ENCODE data around the gene DNER. TPM values are rescaled to one million over a fixed set of nuclear protein-coding genes. Genes with fewer than 3 reads are reported as not detected.
A peak's percentile ranks its signal among the peaks of the same experiment; 100 is the strongest.
"Not testable (repeated sequence)": the region's sequence is repeated elsewhere in the genome, so short reads cannot be mapped to it uniquely, and the experiment has no call there.

Gene DNER
- total RNA-seq, 2 donors from 2014 or later, result 0.27 to 3.3 TPM

- Histone ChIP-seq H3K27ac (no peak overlapping the region), H3K27me3 (replicated peaks; ENCODE audit: insufficient read depth) (no peaks in the 10 kb centered on the region), H3K4me3 (no peak overlapping the region), H3K9me3 (no peaks in the 10 kb centered on the region), H3K4me1 (ENCODE audit: control insufficient read depth in 1 of 2, low read depth in 2 of 2) (peaks cover 5 to 26% of the 10 kb centered on the region in 2 donors), H3K36me3 (no peaks in the 10 kb centered on the region)
- TF ChIP-seq CTCF (IDR thresholded peaks at IDR 0.05), result no peak
- ATAC-seq (ENCODE audit: insufficient number of reproducible peaks, low FRiP score, low read depth) (no peak), DNase-seq (ENCODE audit: low spot score) (no peak)
These were observed 192.8 kb downstream of the DNER start for GRCh38 chr2:229521576-229521975.

GRCh38 chr2:229520691-229521096 is 193.7 kb downstream of the DNER start:
- H3K27ac ChIP-seq, result no peak overlapping the region
- ATAC-seq (ENCODE audit: insufficient number of reproducible peaks, low FRiP score, low read depth) (no peak), DNase-seq (ENCODE audit: low spot score) (no peak)
- peaks cover 5 to 26% of the 10 kb centered on the region in 2 donors for H3K4me1 ChIP-seq (ENCODE audit: control insufficient read depth in 1 of 2, low read depth in 2 of 2)
- H3K27me3 ChIP-seq (replicated peaks; ENCODE audit: insufficient read depth), result no peaks in the 10 kb centered on the region
- no peak for TF ChIP-seq CTCF (IDR thresholded peaks at IDR 0.05)
- H3K36me3 ChIP-seq, result no peaks in the 10 kb centered on the region
- H3K4me3 ChIP-seq, result no peak overlapping the region
- H3K9me3 ChIP-seq, result no peaks in the 10 kb centered on the region

- H3K4me3 ChIP-seq, result no peak overlapping the region
- no peaks in the 10 kb centered on the region for H3K27me3 ChIP-seq (replicated peaks; ENCODE audit: insufficient read depth)
- no peak for DNase-seq (ENCODE audit: low spot score)
- no peak for TF ChIP-seq CTCF (IDR thresholded peaks at IDR 0.05)
- no peaks in the 10 kb centered on the region for H3K9me3 ChIP-seq
- peaks cover 5 to 26% of the 10 kb centered on the region in 2 donors for H3K4me1 ChIP-seq (ENCODE audit: control insufficient read depth in 1 of 2, low read depth in 2 of 2)
- H3K27ac ChIP-seq, result no peak overlapping the region
- no peaks in the 10 kb centered on the region for H3K36me3 ChIP-seq
- no peak for ATAC-seq (ENCODE audit: insufficient number of reproducible peaks, low FRiP score, low read depth)
These were observed 194.5 kb downstream of the DNER start for GRCh38 chr2:229519655-229520430.

- Histone ChIP-seq H3K4me3 (no peak overlapping the region), H3K4me1 (ENCODE audit: control insufficient read depth in 1 of 2, low read depth in 2 of 2) (peaks cover 6 to 12% of the 10 kb centered on the region in 2 donors), H3K9me3 (no peaks in the 10 kb centered on the region), H3K36me3 (no peaks in the 10 kb centered on the region), H3K27me3 (replicated peaks; ENCODE audit: insufficient read depth) (no peaks in the 10 kb centered on the region), H3K27ac (no peak overlapping the region)
- ATAC-seq (ENCODE audit: insufficient number of reproducible peaks, low FRiP score, low read depth) (no peak), DNase-seq (ENCODE audit: low spot score) (no peak)
- TF ChIP-seq CTCF (IDR thresholded peaks at IDR 0.05), result no peak
These were observed 200.0 kb downstream of the DNER start for GRCh38 chr2:229514273-229514895.

- peak overlapping the region in 1 of 2 donors; percentile 13 for H3K27ac ChIP-seq
- no peak for ATAC-seq (ENCODE audit: insufficient number of reproducible peaks, low FRiP score, low read depth)
- DNase-seq (ENCODE audit: low spot score), result no peak
- H3K9me3 ChIP-seq, result no peaks in the 10 kb centered on the region
- no peak overlapping the region for H3K4me3 ChIP-seq
- no peaks in the 10 kb centered on the region for H3K27me3 ChIP-seq (replicated peaks; ENCODE audit: insufficient read depth)
- peaks cover 6 to 12% of the 10 kb centered on the region in 2 donors for H3K4me1 ChIP-seq (ENCODE audit: control insufficient read depth in 1 of 2, low read depth in 2 of 2)
- TF ChIP-seq CTCF (IDR thresholded peaks at IDR 0.05), result no peak
- no peaks in the 10 kb centered on the region for H3K36me3 ChIP-seq
These were observed 202.8 kb downstream of the DNER start for GRCh38 chr2:229511524-229511923.

- not testable (repeated sequence) for H3K4me3 ChIP-seq; H3K9me3 ChIP-seq; DNase-seq (ENCODE audit: low spot score); ATAC-seq (ENCODE audit: insufficient number of reproducible peaks, low FRiP score, low read depth); H3K27me3 ChIP-seq (replicated peaks; ENCODE audit: insufficient read depth); H3K27ac ChIP-seq; H3K36me3 ChIP-seq; H3K4me1 ChIP-seq (ENCODE audit: control insufficient read depth in 1 of 2, low read depth in 2 of 2)
These were observed 207.7 kb downstream of the DNER start for GRCh38 chr2:229506699-229507098.
